Activated CD8-positive, alpha-beta T cell treated with anti-CD3 and anti-CD28 coated beads for 36 hours (primary cell): ENCODE data around the gene TBC1D8. TPM values are rescaled to one million over a fixed set of nuclear protein-coding genes. Genes with fewer than 3 reads are reported as not detected.

Experiments
- ATAC-seq: fragments of 200-7000 bp; cut with Tn5 transposase; one replicate; pipeline ENCODE4 v1.10.0; 2021; ENCODE audit warnings: mild to moderate bottlenecking, moderate library complexity
- CTCF ChIA-PET: fragments of 350-600 bp; sonication (Branson Sonifier 250); formaldehyde crosslinking; loops from one replicate; lab custom pipeline; 2021; ENCODE audit warnings: antibody characterized with exemption; lab: Charles Lee
- POLR2A ChIA-PET: fragments of 350-600 bp; sonication (Branson Sonifier 250); formaldehyde crosslinking; loops from one replicate; lab custom pipeline; 2021; ENCODE audit warnings: antibody characterized with exemption; lab: Charles Lee
- DNase-seq: peaks from one replicate; pipeline ENCODE4 v3.0.0-alpha.2; 2020
- H3K27ac Mint-ChIP-seq: one replicate; pipeline ENCODE4 v1.8.0; 2021; ENCODE audit warnings: mild to moderate bottlenecking, mixed read lengths
- H3K27me3 Mint-ChIP-seq: one replicate; pipeline ENCODE4 v1.8.0; 2021; ENCODE audit warnings: mixed read lengths
- H3K36me3 Mint-ChIP-seq: one replicate; pipeline ENCODE4 v1.8.0; 2021; ENCODE audit warnings: low read depth, mixed read lengths
- H3K4me1 Mint-ChIP-seq: one replicate; pipeline ENCODE4 v1.8.0; 2021; ENCODE audit warnings: low read depth, mixed read lengths
- H3K4me3 Mint-ChIP-seq: one replicate; pipeline ENCODE4 v1.8.0; 2021; ENCODE audit warnings: mild to moderate bottlenecking, moderate library complexity, mixed read lengths
- H3K9me3 Mint-ChIP-seq: one replicate; pipeline ENCODE4 v1.8.0; 2021; ENCODE audit warnings: mixed read lengths
- CTCF ChIP-seq: fragments of 200-600 bp; IDR thresholded peaks from one replicate; pipeline ENCODE4 v1.8.0; 2022; ENCODE audit warnings: antibody characterized with exemption, mild to moderate bottlenecking
- intact Hi-C: fragments of 100-400 bp; cut with micrococcal nuclease; formaldehyde crosslinking; loops from one replicate; pipeline ENCODE4 v1.10.0; 2022
- total RNA-seq, 2 experiments: library from RNA; stranded (reverse); gene quantifications; one replicate each; pipeline ENCODE4 v1.2.3, GENCODE V29; 2021

TBC1D8 gene
- total RNA-seq, 2 experiments from 2014 or later: 3.2 to 3.3 TPM

GRCh38 chr2:101151859-101152271 lies 683 bp upstream of the TBC1D8 start:
- Mint-ChIP-seq H3K4me3 (peak overlapping the region; percentile 72), H3K4me1 (peaks cover 14% of the 10 kb centered on the region), H3K36me3 (no peaks in the 10 kb centered on the region), H3K27me3 (peaks cover 27% of the 10 kb centered on the region), H3K27ac (no peak overlapping the region), H3K9me3 (no peaks in the 10 kb centered on the region)
- ATAC-seq: no peak
- ChIA-PET CTCF (interaction anchor here (1.1 to 5.4 kb wide), 6 partner anchors 11 to 139 kb away, joined by 3 to 29 read pairs (median 9); no protein-coding TSS in a partner anchor), POLR2A (interaction anchor here (1.1 kb wide), 1 partner anchor 148 kb away, joined by 3 read pairs; no protein-coding TSS in a partner anchor)
- TF ChIP-seq CTCF: no peak
- peak; percentile 11 for DNase-seq
- intact Hi-C loops: no loop called here

- ATAC-seq: peak; percentile 19
Measured at GRCh38 chr2:101150306-101151145, 656 bp downstream of the TBC1D8 start.

GRCh38 chr2:101149241-101150192 lies 1.7 kb downstream of the TBC1D8 start:
- Mint-ChIP-seq H3K4me3 (peak overlapping the region; percentile 63), H3K27ac (no peak overlapping the region), H3K36me3 (no peaks in the 10 kb centered on the region), H3K27me3 (peaks cover 27% of the 10 kb centered on the region), H3K9me3 (no peaks in the 10 kb centered on the region), H3K4me1 (peaks cover 14% of the 10 kb centered on the region)
- POLR2A ChIA-PET: no interaction called here
- DNase-seq: no peak
- TF ChIP-seq CTCF: no peak
- intact Hi-C loops: no loop called here
- CTCF ChIA-PET: interaction anchor here (0.9 to 5.4 kb wide), 11 partner anchors 8 to 136 kb away, joined by 3 to 29 read pairs (median 4); no protein-coding TSS in a partner anchor
- no peak for ATAC-seq

More at GRCh38 chr2:101150306-101151145, 656 bp downstream of the TBC1D8 start:
- ChIA-PET CTCF (interaction anchor here (0.9 to 5.4 kb wide), 15 partner anchors 9 to 137 kb away, joined by 3 to 29 read pairs (median 3); no protein-coding TSS in a partner anchor), POLR2A (no interaction called here)
- peaks cover 27% of the 10 kb centered on the region for H3K27me3 Mint-ChIP-seq
- peak overlapping the region; percentile 63 for H3K4me3 Mint-ChIP-seq
- peak; percentile 15 for DNase-seq
- intact Hi-C loops: no loop called here
- no peaks in the 10 kb centered on the region for H3K9me3 Mint-ChIP-seq
- H3K27ac Mint-ChIP-seq: no peak overlapping the region
- peaks cover 14% of the 10 kb centered on the region for H3K4me1 Mint-ChIP-seq
- no peaks in the 10 kb centered on the region for H3K36me3 Mint-ChIP-seq
- TF ChIP-seq CTCF: no peak

- H3K4me3 Mint-ChIP-seq: no peak overlapping the region
- peaks cover 14% of the 10 kb centered on the region for H3K4me1 Mint-ChIP-seq
- TF ChIP-seq CTCF: no peak
- DNase-seq (no peak), ATAC-seq (no peak)
- intact Hi-C loops: no loop called here
- ChIA-PET CTCF (interaction anchor here (1.7 to 3.2 kb wide), 2 partner anchors 8 to 56 kb away, joined by 5 to 11 read pairs; no protein-coding TSS in a partner anchor), POLR2A (interaction anchor here (1.3 kb wide), 1 partner anchor 104 kb away, joined by 4 read pairs; the partner anchor contains the start of gene CNOT11)
- H3K9me3 Mint-ChIP-seq: no peaks in the 10 kb centered on the region
- H3K27me3 Mint-ChIP-seq: peaks cover 27% of the 10 kb centered on the region
- H3K27ac Mint-ChIP-seq: no peak overlapping the region
- no peaks in the 10 kb centered on the region for H3K36me3 Mint-ChIP-seq
Measured at GRCh38 chr2:101148777-101149176, 2.4 kb downstream of the TBC1D8 start.
